DND-41 (cell line): Measurements from ENCODE around the gene DDIAS.

Experiments
- ATAC-seq: fragments of 200-7000 bp; cut with Tn5 transposase; 3 replicates; pipeline ENCODE4 v1.9.1; 2021; ENCODE audit warnings: low read depth; ENCODE audit not compliant: insufficient read depth
- DNase-seq: peaks from one replicate; pipeline ENCODE4 v3.0.0-alpha.2; 2020
- H2AFZ ChIP-seq: 2 replicates; pipeline ENCODE4 v1.6.0; 2012; ENCODE audit warnings: low read depth, low read length
- H3K27ac ChIP-seq: 2 replicates; pipeline ENCODE4 v1.5.1; 2012; ENCODE audit warnings: low read length, inconsistent platforms
- H3K27me3 ChIP-seq: fragments of 200-600 bp; sonication (generic); 2 replicates; pipeline ENCODE4 v1.6.0; 2012; ENCODE audit warnings: low read length, mild to moderate bottlenecking, inconsistent platforms; ENCODE audit not compliant: insufficient read depth, poor library complexity
- H3K36me3 ChIP-seq: 2 replicates; pipeline ENCODE4 v1.5.1; 2012; ENCODE audit warnings: low read length, inconsistent platforms; ENCODE audit not compliant: insufficient read depth
- H3K4me1 ChIP-seq: 2 replicates; pipeline ENCODE4 v1.5.1; 2012; ENCODE audit warnings: mild to moderate bottlenecking, low read length; ENCODE audit not compliant: insufficient read depth
- H3K4me2 ChIP-seq: 2 replicates; pipeline ENCODE4 v1.6.0; 2012; ENCODE audit warnings: mild to moderate bottlenecking, moderate library complexity, low read length, inconsistent platforms; ENCODE audit not compliant: insufficient read depth
- H3K4me3 ChIP-seq, 2 experiments: fragments of 200-600 bp in 1 of 2; shearing (Covaris generic) in 1 of 2; 2 replicates each; pipeline ENCODE4 v1.5.1; 2012 to 2016; ENCODE audit warnings: inconsistent platforms in 2 of 2, low read length in 2 of 2, mild to moderate bottlenecking in 2 of 2, low read depth in 1 of 2, moderate library complexity in 1 of 2
- H3K79me2 ChIP-seq: 2 replicates; pipeline ENCODE4 v1.6.0; 2012; ENCODE audit warnings: low read length, inconsistent platforms; ENCODE audit not compliant: insufficient read depth
- H3K9ac ChIP-seq: 2 replicates; pipeline ENCODE4 v1.6.0; 2012; ENCODE audit warnings: low read depth, mild to moderate bottlenecking, inconsistent platforms, low read length, moderate library complexity
- H3K9me3 ChIP-seq: 2 replicates; pipeline ENCODE4 v1.5.1; 2012; ENCODE audit warnings: low read length, moderate library complexity, mild to moderate bottlenecking, inconsistent platforms; ENCODE audit not compliant: insufficient read depth, severe bottlenecking
- H4K20me1 ChIP-seq: 2 replicates; pipeline ENCODE4 v1.6.0; 2012; ENCODE audit warnings: low read length; ENCODE audit not compliant: insufficient read depth
- CTCF ChIP-seq: IDR thresholded peaks from 2 replicates; pipeline ENCODE4 v1.5.1; 2012; ENCODE audit warnings: borderline replicate concordance, low read length, moderate library complexity, mild to moderate bottlenecking; ENCODE audit not compliant: poor library complexity, severe bottlenecking; ENCODE audit errors: extremely low read depth
- EZH2 ChIP-seq: IDR thresholded peaks from 3 replicates; pipeline ENCODE4 v1.6.1; 2012; ENCODE audit warnings: borderline replicate concordance, low read depth, mild to moderate bottlenecking, moderate library complexity, low read length, inconsistent platforms; ENCODE audit not compliant: severe bottlenecking

Gene DDIAS

GRCh38 chr11:82898241-82898640 is 3.3 kb upstream of the DDIAS start:
- TF ChIP-seq CTCF, result no peak
- TF ChIP-seq EZH2, result no peak
- H3K4me3 ChIP-seq, result no peak overlapping the region
- no peak for ATAC-seq
- no peak overlapping the region for H3K4me2 ChIP-seq
- H2AFZ ChIP-seq, result no peak overlapping the region
- H3K4me1 ChIP-seq, result no peaks in the 10 kb centered on the region
- no peaks in the 10 kb centered on the region for H3K9me3 ChIP-seq
- DNase-seq, result no peak
- H4K20me1 ChIP-seq, result no peaks in the 10 kb centered on the region
- H3K9ac ChIP-seq, result no peak overlapping the region
- H3K27me3 ChIP-seq, result peaks cover 5% of the 10 kb centered on the region
- H3K27ac ChIP-seq, result no peak overlapping the region
- H3K79me2 ChIP-seq, result no peaks in the 10 kb centered on the region
- no peaks in the 10 kb centered on the region for H3K36me3 ChIP-seq

GRCh38 chr11:82899186-82899820 is 2.2 kb upstream of the DDIAS start:
- H4K20me1 ChIP-seq, result no peaks in the 10 kb centered on the region
- DNase-seq (no peak), ATAC-seq (no peak)
- no peak overlapping the region for H3K27ac ChIP-seq
- H3K4me3 ChIP-seq, result no peak overlapping the region
- H2AFZ ChIP-seq, result no peak overlapping the region
- H3K4me2 ChIP-seq, result no peak overlapping the region
- H3K79me2 ChIP-seq, result no peaks in the 10 kb centered on the region
- H3K4me1 ChIP-seq, result no peaks in the 10 kb centered on the region
- H3K9me3 ChIP-seq, result no peaks in the 10 kb centered on the region
- no peaks in the 10 kb centered on the region for H3K27me3 ChIP-seq
- H3K36me3 ChIP-seq, result no peaks in the 10 kb centered on the region
- no peak overlapping the region for H3K9ac ChIP-seq
- TF ChIP-seq CTCF (no peak), EZH2 (no peak)

- Histone ChIP-seq H3K4me2 (no peak overlapping the region), H3K4me3 (no peak overlapping the region), H3K27ac (no peak overlapping the region), H2AFZ (no peak overlapping the region), H3K9ac (no peak overlapping the region), H3K27me3 (no peaks in the 10 kb centered on the region), H3K9me3 (no peaks in the 10 kb centered on the region), H3K36me3 (no peaks in the 10 kb centered on the region), H3K79me2 (no peaks in the 10 kb centered on the region), H3K4me1 (no peaks in the 10 kb centered on the region), H4K20me1 (no peaks in the 10 kb centered on the region)
- ATAC-seq, result no peak
- TF ChIP-seq CTCF (no peak), EZH2 (no peak)
- no peak for DNase-seq
Observed at GRCh38 chr11:82899957-82900276, 1.6 kb upstream of the DDIAS start.
